Breast epithelium (tissue), 4 donors: Measurements from ENCODE around the gene IMPG1. TPM values are rescaled to one million over a fixed set of nuclear protein-coding genes. Genes with fewer than 3 reads are reported as not detected.

Experiments used
- DNase-seq, 2 donors: peaks; one replicate each; pipeline ENCODE4 v3.0.0-alpha.2; 2019; ENCODE audit warnings: low spot score in 2 of 2
- H3K27ac ChIP-seq, 2 donors: fragments of 200-600 bp; sonication (generic) in 1 of 2; one replicate each; pipeline ENCODE4 v1.5.1; 2016 to 2019; ENCODE audit warnings: mild to moderate bottlenecking in 1 of 2
- H3K27me3 ChIP-seq, 2 donors: fragments of 200-600 bp; sonication (generic) in 1 of 2; one replicate each; pipeline versions ENCODE4 v1.5.1 to v1.6.0; 2017 to 2019; ENCODE audit warnings: control low read depth in 1 of 2, mild to moderate bottlenecking in 1 of 2
- H3K36me3 ChIP-seq: fragments of 200-600 bp; one replicate; pipeline ENCODE4 v1.5.1; 2019
- H3K4me1 ChIP-seq, 2 donors: fragments of 200-600 bp; sonication (generic); one replicate each; pipeline ENCODE4 v1.5.1; 2016 to 2019; ENCODE audit warnings: control low read depth in 1 of 2
- H3K4me3 ChIP-seq, 3 donors: fragments of 200-600 bp; sonication (generic); 1 replicate in 2 of 3; 2 replicates in 1 of 3; pipeline ENCODE4 v1.5.1; 2016 to 2019; ENCODE audit warnings: mild to moderate bottlenecking in 3 of 3, moderate library complexity in 2 of 3
- H3K9me3 ChIP-seq, 2 donors: fragments of 200-600 bp; sonication (generic) in 1 of 2; one replicate each; pipeline ENCODE4 v1.5.1; 2016 to 2019; ENCODE audit warnings: control low read depth in 1 of 2
- POLR2A ChIP-seq: fragments of 450-650 bp; IDR thresholded peaks from one replicate; pipeline ENCODE4 v1.6.1; 2016; ENCODE audit warnings: antibody characterized with exemption, mild to moderate bottlenecking, moderate library complexity
- POLR2AphosphoS5 ChIP-seq, 3 donors: sonication (generic); formaldehyde crosslinking; IDR thresholded peaks; one replicate each; pipeline ENCODE4 v1.6.1; 2017; ENCODE audit warnings: antibody characterized with exemption in 3 of 3
- intact Hi-C: fragments of 100-400 bp; cut with DNase I; formaldehyde crosslinking; loops from one replicate; pipeline ENCODE4 v1.15.1; 2023; ENCODE audit warnings: low total_unique reads
- total RNA-seq, 3 donors: library from RNA; depleted of rRNA; stranded (reverse); fragments of >200 nt; gene quantifications; one replicate each; pipeline ENCODE4 v1.1.0, GENCODE V29; 2016
- TF ChIP-seq, protein P1 (sequence below), 3 donors: fragments of 450-650 bp; IDR thresholded peaks; one replicate each; pipeline ENCODE4 v1.5.1; 2016 to 2017; ENCODE audit warnings: antibody characterized with exemption in 3 of 3, mild to moderate bottlenecking in 3 of 3, moderate library complexity in 3 of 3

IMPG1 gene
- total RNA-seq, 3 donors from 2014 or later, result not detected

DNA sequence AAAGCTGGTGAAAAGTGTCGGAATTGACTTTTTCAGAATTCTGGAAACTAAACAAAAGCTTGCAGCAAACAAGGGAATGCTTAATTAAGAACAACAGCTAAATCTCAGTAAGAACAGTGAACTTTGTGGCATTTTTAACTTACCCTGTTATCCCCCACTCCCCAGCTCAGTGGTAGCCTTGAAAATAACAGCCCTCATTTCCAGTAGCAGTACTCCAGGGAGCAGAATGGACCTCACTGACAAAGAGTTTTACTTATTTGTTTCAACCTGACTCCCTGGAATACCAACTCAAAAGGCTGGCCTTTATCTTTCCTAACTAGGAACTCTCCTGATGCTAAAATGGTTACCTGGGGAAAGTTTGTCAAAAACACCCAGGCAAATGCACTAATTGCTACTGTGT is 108.9 kb downstream of the IMPG1 start:
- DNase-seq, result no peak
- Histone ChIP-seq H3K27ac (no peak overlapping the region), H3K4me3 (no peak overlapping the region), H3K27me3 (no peaks in the 10 kb centered on the region), H3K9me3 (peaks cover 0 to 6% of the 10 kb centered on the region in 2 donors), H3K36me3 (no peaks in the 10 kb centered on the region), H3K4me1 (no peaks in the 10 kb centered on the region)
- intact Hi-C loops, result no loop called here
- TF ChIP-seq, protein P1, sequence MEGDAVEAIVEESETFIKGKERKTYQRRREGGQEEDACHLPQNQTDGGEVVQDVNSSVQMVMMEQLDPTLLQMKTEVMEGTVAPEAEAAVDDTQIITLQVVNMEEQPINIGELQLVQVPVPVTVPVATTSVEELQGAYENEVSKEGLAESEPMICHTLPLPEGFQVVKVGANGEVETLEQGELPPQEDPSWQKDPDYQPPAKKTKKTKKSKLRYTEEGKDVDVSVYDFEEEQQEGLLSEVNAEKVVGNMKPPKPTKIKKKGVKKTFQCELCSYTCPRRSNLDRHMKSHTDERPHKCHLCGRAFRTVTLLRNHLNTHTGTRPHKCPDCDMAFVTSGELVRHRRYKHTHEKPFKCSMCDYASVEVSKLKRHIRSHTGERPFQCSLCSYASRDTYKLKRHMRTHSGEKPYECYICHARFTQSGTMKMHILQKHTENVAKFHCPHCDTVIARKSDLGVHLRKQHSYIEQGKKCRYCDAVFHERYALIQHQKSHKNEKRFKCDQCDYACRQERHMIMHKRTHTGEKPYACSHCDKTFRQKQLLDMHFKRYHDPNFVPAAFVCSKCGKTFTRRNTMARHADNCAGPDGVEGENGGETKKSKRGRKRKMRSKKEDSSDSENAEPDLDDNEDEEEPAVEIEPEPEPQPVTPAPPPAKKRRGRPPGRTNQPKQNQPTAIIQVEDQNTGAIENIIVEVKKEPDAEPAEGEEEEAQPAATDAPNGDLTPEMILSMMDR (IDR thresholded peaks at IDR 0.05), result no peak
- TF ChIP-seq POLR2A (no peak), POLR2AphosphoS5 (IDR thresholded peaks at IDR 0.05) (no peak)

GRCh38 chr6:75952128-75952527 is 120.3 kb downstream of the IMPG1 start:
- Histone ChIP-seq H3K9me3 (no peaks in the 10 kb centered on the region), H3K36me3 (no peaks in the 10 kb centered on the region), H3K27ac (no peak overlapping the region), H3K4me1 (no peaks in the 10 kb centered on the region), H3K4me3 (no peak overlapping the region), H3K27me3 (no peaks in the 10 kb centered on the region)
- no peak for TF ChIP-seq POLR2AphosphoS5 (IDR thresholded peaks at IDR 0.05)
- TF ChIP-seq, protein P1 (IDR thresholded peaks at IDR 0.05), result no peak
- TF ChIP-seq POLR2A, result no peak
- DNase-seq, result no peak
- intact Hi-C loops, result no loop called here

GRCh38 chr6:75947935-75948334 is 124.5 kb downstream of the IMPG1 start:
- Histone ChIP-seq H3K36me3 (no peaks in the 10 kb centered on the region), H3K4me3 (no peak overlapping the region), H3K27me3 (no peaks in the 10 kb centered on the region), H3K27ac (no peak overlapping the region), H3K9me3 (no peaks in the 10 kb centered on the region), H3K4me1 (no peaks in the 10 kb centered on the region)
- intact Hi-C loops, result no loop called here
- TF ChIP-seq POLR2AphosphoS5 (IDR thresholded peaks at IDR 0.05) (no peak), POLR2A (no peak)
- TF ChIP-seq, protein P1 (IDR thresholded peaks at IDR 0.05), result no peak
- no peak for DNase-seq

DNA sequence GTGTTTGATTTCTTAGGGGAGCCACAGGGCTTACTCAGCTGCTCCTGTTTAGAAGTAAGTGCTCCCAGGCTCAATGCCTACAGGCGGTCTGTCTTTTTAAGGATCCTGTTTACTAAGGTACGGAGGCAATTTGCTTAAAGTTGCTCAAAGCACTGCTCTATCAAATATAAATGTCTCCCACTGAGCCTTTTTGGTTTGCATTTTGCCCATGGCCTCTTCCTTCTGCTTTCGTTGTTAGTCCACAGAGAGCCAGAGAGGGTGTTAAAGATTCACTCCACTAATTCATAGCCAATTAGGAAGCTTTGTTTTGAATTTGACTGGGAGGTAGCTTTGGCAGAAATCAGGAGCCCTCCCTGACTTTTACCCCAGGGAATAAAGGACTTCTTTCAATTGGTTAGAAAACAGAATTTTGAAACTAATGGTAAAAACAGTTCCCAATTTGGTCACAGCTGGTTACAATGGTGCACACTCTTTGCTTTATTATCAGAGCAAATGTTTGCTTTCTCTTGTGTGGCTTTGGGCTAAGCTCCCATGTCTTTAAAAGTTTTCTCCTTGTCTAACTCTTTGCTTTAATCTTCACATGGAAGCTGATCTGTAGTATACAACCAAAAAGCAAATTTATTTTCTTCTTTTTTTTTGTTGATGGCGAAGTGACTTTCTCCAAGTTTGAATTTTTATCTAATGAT is 126.2 kb downstream of the IMPG1 start:
- intact Hi-C loops, result no loop called here
- no peaks in the 10 kb centered on the region for H3K4me1 ChIP-seq
- no peak for DNase-seq
- no peak for TF ChIP-seq POLR2A
- TF ChIP-seq, protein P1 (IDR thresholded peaks at IDR 0.05), result no peak
- no peak for TF ChIP-seq POLR2AphosphoS5 (IDR thresholded peaks at IDR 0.05)
- H3K36me3 ChIP-seq, result no peaks in the 10 kb centered on the region
- no peaks in the 10 kb centered on the region for H3K27me3 ChIP-seq
- H3K27ac ChIP-seq, result no peak overlapping the region
- no peak overlapping the region for H3K4me3 ChIP-seq
- H3K9me3 ChIP-seq, result no peaks in the 10 kb centered on the region

- no peaks in the 10 kb centered on the region for H3K4me1 ChIP-seq
- TF ChIP-seq, protein P1 (IDR thresholded peaks at IDR 0.05), result no peak
- TF ChIP-seq POLR2A, result no peak
- TF ChIP-seq POLR2AphosphoS5 (IDR thresholded peaks at IDR 0.05), result no peak
- no peak overlapping the region for H3K27ac ChIP-seq
- no peak overlapping the region for H3K4me3 ChIP-seq
- no peaks in the 10 kb centered on the region for H3K27me3 ChIP-seq
- no peaks in the 10 kb centered on the region for H3K9me3 ChIP-seq
- no peaks in the 10 kb centered on the region for H3K36me3 ChIP-seq
- no peak for DNase-seq
- intact Hi-C loops, result no loop called here
Measured at GRCh38 chr6:75943381-75943780, 129.1 kb downstream of the IMPG1 start.
